GM12801 (cell line): ENCODE measurements around the gene FAM217A.

ENCODE experiments used
- CTCF ChIP-seq: IDR thresholded peaks from one replicate; pipeline ENCODE4 v1.5.1; 2011; ENCODE audit warnings: control low read depth; ENCODE audit not compliant: insufficient read length; ENCODE audit errors: extremely low read depth

The FAM217A gene

GRCh38 chr6:4114123-4114522 lies 35.2 kb upstream of the FAM217A start:
- TF ChIP-seq CTCF = no peak

GRCh38 chr6:4113649-4114048 lies 34.7 kb upstream of the FAM217A start:
- no peak for TF ChIP-seq CTCF

- no peak for TF ChIP-seq CTCF
Observed at GRCh38 chr6:4112366-4112765, 33.4 kb upstream of the FAM217A start.

- TF ChIP-seq CTCF = no peak
Observed at GRCh38 chr6:4108561-4109093, 29.7 kb upstream of the FAM217A start.

GRCh38 chr6:4107873-4108272 lies 28.9 kb upstream of the FAM217A start:
- no peak for TF ChIP-seq CTCF

GRCh38 chr6:4105980-4106536 lies 27.1 kb upstream of the FAM217A start:
- no peak for TF ChIP-seq CTCF

GRCh38 chr6:4103929-4104328 lies 25.0 kb upstream of the FAM217A start:
- no peak for TF ChIP-seq CTCF

- no peak for TF ChIP-seq CTCF
Observed at GRCh38 chr6:4102687-4103244, 23.8 kb upstream of the FAM217A start.
